ENCODE data around the gene GRM4.

The GRM4 gene

GRCh38 chr6:34057790-34058189 lies 88.1 kb downstream of the GRM4 start:
- Histone ChIP-seq H3K4me3 (ENCODE audit: low read length) (no peak overlapping the region), H2AK5ac (ENCODE audit: low read length) (no peak overlapping the region), H3K27ac (ENCODE audit: low read depth, low read length) (no peak overlapping the region), H2BK5ac (ENCODE audit: low read length) (no peak overlapping the region), H2BK15ac (replicated peaks; ENCODE audit: low read depth) (no peak overlapping the region), H3K18ac (ENCODE audit: low read length) (no peak overlapping the region), H4K5ac (ENCODE audit: low read length) (no peak overlapping the region), H3K4ac (ENCODE audit: low read depth, low read length) (no peak overlapping the region), H3K9ac (ENCODE audit: low read length) (no peak overlapping the region), H3K79me1 (ENCODE audit: low read length) (no peaks in the 10 kb centered on the region), H2BK120ac (ENCODE audit: low read depth, low read length) (no peak overlapping the region), H3K4me2 (ENCODE audit: low read length) (no peak overlapping the region), H3K27me3 (ENCODE audit: insufficient read depth, low read length, poor library complexity) (no peaks in the 10 kb centered on the region), H3K56ac (ENCODE audit: low read length) (no peak overlapping the region), H3K4me1 (ENCODE audit: control insufficient read depth, low read depth, low read length) (peaks cover 5% of the 10 kb centered on the region), H4K8ac (ENCODE audit: low read depth, low read length) (no peak overlapping the region), H3K36me3 (ENCODE audit: control insufficient read depth, insufficient read depth, low read length) (no peaks in the 10 kb centered on the region), H3K79me2 (ENCODE audit: control insufficient read depth, insufficient read depth, low read length) (no peaks in the 10 kb centered on the region), H3K23ac (ENCODE audit: low read length) (no peak overlapping the region)
- 100% methylated on average over 2 of the region's 6 CpGs for WGBS (ENCODE audit: extremely low coverage, insufficient coverage, low lambda C conversion rate)
- no peak for DNase-seq

- H3K4ac ChIP-seq (ENCODE audit: low read depth, low read length) = no peak overlapping the region
- no peak overlapping the region for H3K18ac ChIP-seq (ENCODE audit: low read length)
- H2AK5ac ChIP-seq (ENCODE audit: low read length) = no peak overlapping the region
- H2BK5ac ChIP-seq (ENCODE audit: low read length) = no peak overlapping the region
- peaks cover 5% of the 10 kb centered on the region for H3K4me1 ChIP-seq (ENCODE audit: control insufficient read depth, low read depth, low read length)
- no CpG with 5 or more reads among the region's 16 CpGs for WGBS (ENCODE audit: extremely low coverage, insufficient coverage, low lambda C conversion rate)
- H3K56ac ChIP-seq (ENCODE audit: low read length) = peak overlapping the region; percentile 35
- H3K79me1 ChIP-seq (ENCODE audit: low read length) = no peaks in the 10 kb centered on the region
- no peak overlapping the region for H3K4me3 ChIP-seq (ENCODE audit: low read length)
- no peak overlapping the region for H3K27ac ChIP-seq (ENCODE audit: low read depth, low read length)
- no peak overlapping the region for H3K23ac ChIP-seq (ENCODE audit: low read length)
- no peak overlapping the region for H4K8ac ChIP-seq (ENCODE audit: low read depth, low read length)
- H3K9ac ChIP-seq (ENCODE audit: low read length) = no peak overlapping the region
- no peak overlapping the region for H3K4me2 ChIP-seq (ENCODE audit: low read length)
- no peaks in the 10 kb centered on the region for H3K27me3 ChIP-seq (ENCODE audit: insufficient read depth, low read length, poor library complexity)
- no peaks in the 10 kb centered on the region for H3K79me2 ChIP-seq (ENCODE audit: control insufficient read depth, insufficient read depth, low read length)
- DNase-seq = no peak
- no peaks in the 10 kb centered on the region for H3K36me3 ChIP-seq (ENCODE audit: control insufficient read depth, insufficient read depth, low read length)
- no peak overlapping the region for H4K5ac ChIP-seq (ENCODE audit: low read length)
- no peak overlapping the region for H2BK120ac ChIP-seq (ENCODE audit: low read depth, low read length)
- H2BK15ac ChIP-seq (replicated peaks; ENCODE audit: low read depth) = no peak overlapping the region
Measured at GRCh38 chr6:34057191-34057590, 88.7 kb downstream of the GRM4 start.

- Histone ChIP-seq H4K5ac (ENCODE audit: low read length) (no peak overlapping the region), H3K36me3 (ENCODE audit: control insufficient read depth, insufficient read depth, low read length) (no peaks in the 10 kb centered on the region), H3K27ac (ENCODE audit: low read depth, low read length) (no peak overlapping the region), H2BK120ac (ENCODE audit: low read depth, low read length) (no peak overlapping the region), H3K9ac (ENCODE audit: low read length) (peak overlapping the region; percentile 20), H3K18ac (ENCODE audit: low read length) (no peak overlapping the region), H3K23ac (ENCODE audit: low read length) (no peak overlapping the region), H2AK5ac (ENCODE audit: low read length) (no peak overlapping the region), H4K8ac (ENCODE audit: low read depth, low read length) (no peak overlapping the region), H3K4ac (ENCODE audit: low read depth, low read length) (no peak overlapping the region), H3K79me1 (ENCODE audit: low read length) (no peaks in the 10 kb centered on the region), H3K4me3 (ENCODE audit: low read length) (no peak overlapping the region), H3K4me2 (ENCODE audit: low read length) (no peak overlapping the region), H3K27me3 (ENCODE audit: insufficient read depth, low read length, poor library complexity) (no peaks in the 10 kb centered on the region), H3K4me1 (ENCODE audit: control insufficient read depth, low read depth, low read length) (peaks cover 5% of the 10 kb centered on the region), H3K79me2 (ENCODE audit: control insufficient read depth, insufficient read depth, low read length) (no peaks in the 10 kb centered on the region), H2BK5ac (ENCODE audit: low read length) (no peak overlapping the region), H3K56ac (ENCODE audit: low read length) (peak overlapping the region; percentile 66), H2BK15ac (replicated peaks; ENCODE audit: low read depth) (no peak overlapping the region)
- DNase-seq = peak; percentile 85
- no CpG with 5 or more reads among the region's 36 CpGs for WGBS (ENCODE audit: extremely low coverage, insufficient coverage, low lambda C conversion rate)
Measured at GRCh38 chr6:34056305-34057108, 89.4 kb downstream of the GRM4 start.

GRCh38 chr6:34055223-34055933 lies 90.5 kb downstream of the GRM4 start:
- Histone ChIP-seq H3K4ac (ENCODE audit: low read depth, low read length) (no peak overlapping the region), H2AK5ac (ENCODE audit: low read length) (no peak overlapping the region), H3K27ac (ENCODE audit: low read depth, low read length) (no peak overlapping the region), H3K56ac (ENCODE audit: low read length) (peak overlapping the region; percentile 58), H3K4me1 (ENCODE audit: control insufficient read depth, low read depth, low read length) (peaks cover 5% of the 10 kb centered on the region), H3K27me3 (ENCODE audit: insufficient read depth, low read length, poor library complexity) (no peaks in the 10 kb centered on the region), H3K4me2 (ENCODE audit: low read length) (no peak overlapping the region), H3K18ac (ENCODE audit: low read length) (no peak overlapping the region), H2BK5ac (ENCODE audit: low read length) (no peak overlapping the region), H2BK15ac (replicated peaks; ENCODE audit: low read depth) (no peak overlapping the region), H4K8ac (ENCODE audit: low read depth, low read length) (no peak overlapping the region), H4K5ac (ENCODE audit: low read length) (no peak overlapping the region), H3K36me3 (ENCODE audit: control insufficient read depth, insufficient read depth, low read length) (no peaks in the 10 kb centered on the region), H3K9ac (ENCODE audit: low read length) (no peak overlapping the region), H3K23ac (ENCODE audit: low read length) (no peak overlapping the region), H3K79me2 (ENCODE audit: control insufficient read depth, insufficient read depth, low read length) (no peaks in the 10 kb centered on the region), H3K4me3 (ENCODE audit: low read length) (no peak overlapping the region), H2BK120ac (ENCODE audit: low read depth, low read length) (no peak overlapping the region), H3K79me1 (ENCODE audit: low read length) (no peaks in the 10 kb centered on the region)
- peak; percentile 85 for DNase-seq
- no CpG with 5 or more reads among the region's 18 CpGs for WGBS (ENCODE audit: extremely low coverage, insufficient coverage, low lambda C conversion rate)

GRCh38 chr6:34053721-34054120 lies 92.2 kb downstream of the GRM4 start:
- Histone ChIP-seq H3K23ac (ENCODE audit: low read length) (no peak overlapping the region), H3K4me3 (ENCODE audit: low read length) (no peak overlapping the region), H3K36me3 (ENCODE audit: control insufficient read depth, insufficient read depth, low read length) (no peaks in the 10 kb centered on the region), H2BK5ac (ENCODE audit: low read length) (peak overlapping the region; percentile 62), H3K9ac (ENCODE audit: low read length) (peak overlapping the region; percentile 32), H2AK5ac (ENCODE audit: low read length) (no peak overlapping the region), H3K27ac (ENCODE audit: low read depth, low read length) (no peak overlapping the region), H3K4me1 (ENCODE audit: control insufficient read depth, low read depth, low read length) (peaks cover 12% of the 10 kb centered on the region), H4K5ac (ENCODE audit: low read length) (no peak overlapping the region), H4K8ac (ENCODE audit: low read depth, low read length) (no peak overlapping the region), H3K27me3 (ENCODE audit: insufficient read depth, low read length, poor library complexity) (no peaks in the 10 kb centered on the region), H2BK120ac (ENCODE audit: low read depth, low read length) (no peak overlapping the region), H3K79me1 (ENCODE audit: low read length) (no peaks in the 10 kb centered on the region), H3K79me2 (ENCODE audit: control insufficient read depth, insufficient read depth, low read length) (no peaks in the 10 kb centered on the region), H3K56ac (ENCODE audit: low read length) (peak overlapping the region; percentile 44), H2BK15ac (replicated peaks; ENCODE audit: low read depth) (no peak overlapping the region), H3K18ac (ENCODE audit: low read length) (no peak overlapping the region), H3K4ac (ENCODE audit: low read depth, low read length) (no peak overlapping the region), H3K4me2 (ENCODE audit: low read length) (no peak overlapping the region)
- DNase-seq = peak; percentile 75
- no CpG with 5 or more reads among the region's 8 CpGs for WGBS (ENCODE audit: extremely low coverage, insufficient coverage, low lambda C conversion rate)
